T-helper 1 cell treated with Interleukin-12 subunit alpha and Interleukin-12 subunit beta and Interleukin-4 antibody, amounts not matched to agents 30 μg/mL and 1 μg/mL, for 36 hours (primary cell): ENCODE results near the gene TRIP12.
"Not testable (repeated sequence)": the region's sequence is repeated elsewhere in the genome, so short reads cannot be mapped to it uniquely, and the experiment has no call there.

Source experiments
- H3K27ac Mint-ChIP-seq: one replicate; pipeline ENCODE4 v1.8.0; 2021; ENCODE audit warnings: mild to moderate bottlenecking, mixed read lengths
- H3K27me3 Mint-ChIP-seq: one replicate; pipeline ENCODE4 v1.8.0; 2021; ENCODE audit warnings: low read depth, mixed read lengths
- H3K36me3 Mint-ChIP-seq: one replicate; pipeline ENCODE4 v1.8.0; 2021; ENCODE audit warnings: low read depth, mixed read lengths
- H3K4me1 Mint-ChIP-seq: one replicate; pipeline ENCODE4 v1.8.0; 2021; ENCODE audit warnings: low read depth, mixed read lengths
- H3K4me3 Mint-ChIP-seq: one replicate; pipeline ENCODE4 v1.8.0; 2021; ENCODE audit warnings: mild to moderate bottlenecking, moderate library complexity, mixed read lengths
- H3K9me3 Mint-ChIP-seq: one replicate; pipeline ENCODE4 v1.8.0; 2021; ENCODE audit warnings: mixed read lengths

Gene TRIP12

DNA sequence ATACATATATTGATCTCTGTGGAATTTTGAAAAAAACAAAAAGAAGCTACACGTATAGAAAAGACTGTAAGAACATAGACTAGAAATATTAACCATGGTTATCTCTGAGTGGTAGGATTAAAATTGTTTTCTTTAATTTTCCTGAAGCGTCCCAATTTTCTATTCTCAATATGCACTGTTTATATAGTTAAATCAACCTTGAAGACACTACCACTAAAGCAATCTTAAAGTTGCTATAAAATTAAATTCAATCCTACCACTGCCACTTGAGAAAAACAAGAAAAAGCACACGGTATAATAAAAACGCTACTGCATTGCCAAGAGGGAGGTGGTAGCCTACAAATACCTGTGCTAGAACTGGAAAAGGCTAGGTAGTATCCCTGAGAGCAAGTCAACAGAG is 47.2 kb downstream of the TRIP12 start:
- Mint-ChIP-seq H3K9me3 (no peaks in the 10 kb centered on the region), H3K4me1 (peaks cover 25% of the 10 kb centered on the region), H3K4me3 (no peak overlapping the region), H3K27me3 (no peaks in the 10 kb centered on the region), H3K27ac (no peak overlapping the region), H3K36me3 (peaks cover 39% of the 10 kb centered on the region)

DNA sequence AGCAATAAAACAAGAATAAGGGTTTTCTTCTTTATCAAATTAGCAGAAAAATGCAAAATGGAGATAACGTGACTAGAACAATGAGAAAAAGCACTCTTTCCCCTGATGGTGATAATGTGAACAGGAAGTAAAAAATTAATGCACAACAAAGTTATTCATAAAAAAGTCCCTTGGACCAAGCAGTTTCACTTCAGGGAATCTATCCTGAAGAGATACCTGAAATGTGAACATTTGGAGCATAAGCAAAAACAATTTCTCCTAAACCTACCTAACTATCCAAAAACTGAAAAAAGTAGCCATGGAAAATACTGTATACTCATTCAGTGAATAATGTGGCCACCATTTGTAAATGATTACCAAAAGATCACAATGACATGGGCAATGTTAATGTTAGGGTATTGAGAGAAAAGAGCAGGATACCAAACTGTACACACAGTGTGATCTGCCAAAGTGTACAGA is 48.7 kb downstream of the TRIP12 start:
- H3K4me1 Mint-ChIP-seq = peaks cover 33% of the 10 kb centered on the region
- H3K9me3 Mint-ChIP-seq = no peaks in the 10 kb centered on the region
- peaks cover 38% of the 10 kb centered on the region for H3K36me3 Mint-ChIP-seq
- H3K27ac Mint-ChIP-seq = no peak overlapping the region
- H3K4me3 Mint-ChIP-seq = no peak overlapping the region
- H3K27me3 Mint-ChIP-seq = no peaks in the 10 kb centered on the region

DNA sequence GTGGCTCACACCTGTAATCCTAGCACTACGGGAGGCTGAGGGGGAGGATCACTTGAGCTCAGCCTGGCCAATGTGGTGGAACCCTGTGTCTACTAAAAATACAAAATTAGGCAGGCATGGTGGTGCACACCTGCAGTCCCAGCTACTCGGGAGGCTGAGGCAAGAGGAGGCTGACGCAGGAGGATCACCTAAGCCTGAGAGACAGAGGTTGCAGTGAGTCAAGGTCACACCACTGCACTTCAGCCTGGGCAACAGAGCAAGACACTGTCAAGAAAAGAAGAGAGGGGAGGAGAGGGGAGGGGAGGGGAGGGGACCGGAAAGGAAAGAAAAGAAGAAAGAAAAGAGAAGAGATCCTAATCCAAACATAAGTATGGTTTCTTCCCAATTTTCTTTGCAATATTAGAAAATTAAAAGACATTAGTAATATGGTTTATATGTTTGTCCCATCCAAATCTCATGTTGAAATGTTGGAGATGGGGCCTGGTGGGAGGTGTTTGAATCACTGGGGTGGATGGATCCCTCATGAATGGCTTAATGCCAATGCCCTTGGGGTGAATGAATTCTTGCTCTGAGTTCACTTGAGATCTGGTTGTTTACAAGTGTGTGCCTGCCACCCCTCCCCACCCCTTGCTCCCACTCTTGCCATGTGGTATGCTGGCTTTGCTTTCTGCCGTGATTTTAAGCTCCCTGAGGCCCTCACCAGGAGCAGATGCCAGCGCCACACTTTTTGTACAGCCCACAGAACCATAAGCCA is 50.7 kb downstream of the TRIP12 start:
- H3K27ac Mint-ChIP-seq = no peak overlapping the region

DNA sequence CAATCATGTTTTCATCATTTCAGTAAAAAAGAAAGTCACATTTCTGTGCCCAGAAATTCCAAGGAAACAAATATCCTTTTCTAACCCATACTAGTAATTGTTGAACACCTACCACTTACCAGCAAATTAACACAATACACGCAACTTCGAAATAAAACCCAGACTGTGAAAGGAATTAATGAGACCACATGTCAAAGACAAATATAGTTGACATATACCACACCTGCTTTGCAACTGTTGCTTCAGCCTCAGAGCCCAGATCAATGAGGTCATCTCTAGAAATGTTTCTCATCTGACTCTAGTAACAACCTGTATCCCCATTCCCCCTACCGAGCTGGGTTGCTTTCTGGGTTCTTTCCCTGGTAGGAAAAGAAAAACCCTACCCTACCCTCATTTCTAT is 52.6 kb downstream of the TRIP12 start:
- no peaks in the 10 kb centered on the region for H3K9me3 Mint-ChIP-seq
- peaks cover 32% of the 10 kb centered on the region for H3K4me1 Mint-ChIP-seq
- no peak overlapping the region for H3K27ac Mint-ChIP-seq
- peaks cover 24% of the 10 kb centered on the region for H3K36me3 Mint-ChIP-seq
- no peaks in the 10 kb centered on the region for H3K27me3 Mint-ChIP-seq
- H3K4me3 Mint-ChIP-seq = no peak overlapping the region

More for the DNA sequence above, 50.7 kb downstream of the TRIP12 start:
- Mint-ChIP-seq H3K27me3 (no peaks in the 10 kb centered on the region), H3K4me3 (no peak overlapping the region), H3K36me3 (peaks cover 31% of the 10 kb centered on the region), H3K4me1 (peaks cover 33% of the 10 kb centered on the region), H3K9me3 (no peaks in the 10 kb centered on the region)

DNA sequence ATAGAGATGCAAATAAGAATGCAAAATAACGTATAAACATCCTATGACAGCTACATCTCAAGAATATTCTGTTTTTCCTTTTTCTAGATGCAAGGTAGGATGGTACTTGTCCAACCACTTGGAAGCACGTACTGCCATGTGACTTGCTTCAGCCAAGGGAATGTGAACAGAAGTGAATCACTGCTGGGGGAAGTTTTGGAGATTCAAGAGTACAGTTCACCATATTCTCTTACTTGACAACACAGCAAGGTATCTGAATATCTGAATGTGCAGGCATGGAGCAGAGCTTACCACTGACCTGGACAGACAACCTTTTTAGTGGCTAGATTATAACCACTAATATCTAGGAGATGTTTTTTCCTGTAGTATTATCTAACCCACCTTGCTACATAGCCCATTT is 53.0 kb downstream of the TRIP12 start:
- Mint-ChIP-seq H3K4me1 (peaks cover 29% of the 10 kb centered on the region), H3K27me3 (no peaks in the 10 kb centered on the region), H3K9me3 (no peaks in the 10 kb centered on the region), H3K27ac (no peak overlapping the region), H3K4me3 (no peak overlapping the region), H3K36me3 (peaks cover 25% of the 10 kb centered on the region)

DNA sequence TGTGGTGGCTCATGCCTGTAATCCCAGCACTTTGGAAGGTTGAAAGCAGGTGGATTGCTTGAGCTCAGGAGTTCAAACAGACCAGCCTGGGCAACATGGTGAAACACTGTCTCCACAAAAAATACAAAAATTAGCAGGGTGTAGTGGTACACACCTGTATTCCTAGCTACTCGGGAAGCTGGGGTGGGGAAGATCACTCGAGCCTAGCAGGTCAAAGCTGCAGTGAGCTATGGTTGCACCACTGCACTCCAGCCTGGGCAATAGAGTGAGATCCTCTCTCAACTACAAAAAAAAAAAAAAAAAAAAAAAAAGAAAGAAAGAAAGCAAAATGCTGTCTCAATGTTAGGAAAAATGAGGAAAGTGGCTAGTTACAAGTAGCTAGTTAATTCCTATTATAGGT is 56.8 kb downstream of the TRIP12 start:
- no peak overlapping the region for H3K27ac Mint-ChIP-seq
- H3K9me3 Mint-ChIP-seq = no peaks in the 10 kb centered on the region
- H3K36me3 Mint-ChIP-seq = peaks cover 12% of the 10 kb centered on the region
- peaks cover 26% of the 10 kb centered on the region for H3K4me1 Mint-ChIP-seq
- H3K4me3 Mint-ChIP-seq = no peak overlapping the region
- no peaks in the 10 kb centered on the region for H3K27me3 Mint-ChIP-seq

DNA sequence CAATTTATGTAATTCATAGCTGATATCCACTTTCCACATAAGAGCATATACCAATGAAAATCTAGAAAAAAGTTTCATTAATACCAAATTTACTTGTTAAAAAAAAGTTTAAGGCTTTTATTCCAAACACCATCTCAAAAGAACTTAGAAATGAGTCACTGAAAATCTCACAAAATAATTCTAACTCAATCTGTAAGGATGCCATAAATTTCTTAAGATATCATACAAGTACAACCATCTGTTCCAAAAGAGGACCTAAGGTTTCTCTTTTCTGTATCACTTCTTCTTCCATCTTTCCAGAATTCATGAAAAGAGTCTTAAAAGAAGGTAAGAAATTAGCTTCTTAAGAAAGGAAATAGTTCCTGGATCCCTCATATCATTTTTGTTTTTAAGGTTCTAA is 60.4 kb downstream of the TRIP12 start:
- Mint-ChIP-seq H3K4me1 (peaks cover 19% of the 10 kb centered on the region), H3K4me3 (no peak overlapping the region), H3K27me3 (no peaks in the 10 kb centered on the region), H3K27ac (no peak overlapping the region), H3K36me3 (peaks cover 21% of the 10 kb centered on the region), H3K9me3 (no peaks in the 10 kb centered on the region)

DNA sequence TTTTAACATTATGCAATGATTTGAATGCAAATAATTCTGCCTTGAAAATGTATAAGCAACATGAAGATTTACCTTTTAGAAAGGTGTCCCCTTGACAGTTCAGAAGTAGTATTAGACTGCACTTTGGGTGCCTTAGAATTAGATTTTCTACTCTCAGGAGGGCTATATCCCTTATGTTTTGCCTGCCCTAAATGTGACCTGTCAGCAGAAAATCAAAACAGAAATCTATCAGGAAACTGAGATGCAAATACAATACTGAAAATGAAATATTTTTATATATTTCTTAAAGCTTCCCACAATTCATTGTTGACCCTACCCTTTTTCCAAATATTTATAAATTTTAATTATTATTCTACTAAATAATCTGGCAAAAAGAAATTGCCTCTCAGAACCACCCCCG is 61.5 kb downstream of the TRIP12 start:
- Mint-ChIP-seq H3K4me1 (peaks cover 21% of the 10 kb centered on the region), H3K27ac (no peak overlapping the region), H3K27me3 (no peaks in the 10 kb centered on the region), H3K9me3 (no peaks in the 10 kb centered on the region), H3K36me3 (peaks cover 28% of the 10 kb centered on the region), H3K4me3 (no peak overlapping the region)

DNA sequence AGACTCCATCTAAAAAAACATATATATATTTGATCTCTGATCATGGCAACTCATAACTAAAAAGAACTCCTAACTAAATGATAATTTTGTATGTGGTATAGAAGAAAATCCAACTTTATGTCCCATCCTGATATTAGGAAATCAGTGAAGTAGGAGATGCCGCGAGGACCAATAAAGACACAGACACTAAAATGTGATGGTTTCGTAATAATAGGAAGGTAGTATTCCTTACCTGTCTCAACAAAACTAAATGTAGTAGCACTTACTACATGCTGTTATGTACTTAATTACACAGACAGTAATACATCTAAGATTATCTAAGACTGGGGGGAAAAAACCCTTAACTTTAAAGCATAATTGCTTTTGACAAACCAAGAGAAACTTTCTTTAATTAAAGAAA is 63.5 kb downstream of the TRIP12 start:
- Mint-ChIP-seq H3K36me3 (peaks cover 32% of the 10 kb centered on the region), H3K27me3 (no peaks in the 10 kb centered on the region), H3K27ac (no peak overlapping the region)

DNA sequence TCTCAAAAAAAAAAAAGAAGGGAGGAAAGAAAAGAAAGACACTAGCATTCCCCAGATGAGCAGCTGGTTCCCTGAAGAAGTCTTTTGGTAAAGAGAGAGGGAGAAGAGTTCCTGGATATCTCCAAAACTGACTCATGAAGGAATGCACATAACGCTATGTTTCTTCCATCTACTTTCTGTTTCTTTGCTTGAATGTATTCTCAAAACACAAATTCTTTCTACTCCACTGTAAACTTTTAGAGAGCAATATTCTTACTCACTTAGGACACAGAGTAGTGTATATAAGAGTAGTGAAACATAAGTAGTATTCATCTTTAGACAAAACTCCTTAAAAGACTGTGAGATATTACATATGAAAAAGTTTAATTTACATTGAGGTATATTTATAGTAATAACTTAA is 64.2 kb downstream of the TRIP12 start:
- H3K27ac Mint-ChIP-seq = no peak overlapping the region
- H3K27me3 Mint-ChIP-seq = no peaks in the 10 kb centered on the region
- no peak overlapping the region for H3K4me3 Mint-ChIP-seq
- H3K9me3 Mint-ChIP-seq = no peaks in the 10 kb centered on the region
- peaks cover 32% of the 10 kb centered on the region for H3K4me1 Mint-ChIP-seq
- H3K36me3 Mint-ChIP-seq = peaks cover 32% of the 10 kb centered on the region

More for the DNA sequence above, 63.5 kb downstream of the TRIP12 start:
- Mint-ChIP-seq H3K4me3 (no peak overlapping the region), H3K4me1 (peaks cover 26% of the 10 kb centered on the region), H3K9me3 (no peaks in the 10 kb centered on the region)

DNA sequence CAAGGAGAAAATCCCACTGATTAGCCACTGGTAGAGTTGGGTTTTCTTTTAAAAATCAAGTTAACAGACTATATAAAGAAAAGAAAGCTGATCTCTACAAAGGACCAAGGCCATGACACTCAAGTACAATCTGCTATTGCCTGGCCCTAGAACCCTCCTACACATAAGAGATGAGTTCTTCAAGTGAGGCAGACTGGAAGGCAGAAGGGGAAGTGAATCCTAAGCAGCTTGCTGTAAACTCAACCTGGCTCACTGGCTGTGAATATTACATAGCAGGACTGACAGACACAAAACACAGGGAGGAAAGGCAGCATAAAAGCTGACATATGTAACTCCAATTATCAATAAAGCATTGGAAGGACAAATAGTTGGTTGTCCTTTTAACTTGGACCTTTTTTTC is 65.4 kb downstream of the TRIP12 start:
- Mint-ChIP-seq H3K27ac (no peak overlapping the region), H3K4me3 (no peak overlapping the region), H3K9me3 (no peaks in the 10 kb centered on the region), H3K4me1 (peaks cover 37% of the 10 kb centered on the region), H3K27me3 (no peaks in the 10 kb centered on the region), H3K36me3 (peaks cover 38% of the 10 kb centered on the region)

DNA sequence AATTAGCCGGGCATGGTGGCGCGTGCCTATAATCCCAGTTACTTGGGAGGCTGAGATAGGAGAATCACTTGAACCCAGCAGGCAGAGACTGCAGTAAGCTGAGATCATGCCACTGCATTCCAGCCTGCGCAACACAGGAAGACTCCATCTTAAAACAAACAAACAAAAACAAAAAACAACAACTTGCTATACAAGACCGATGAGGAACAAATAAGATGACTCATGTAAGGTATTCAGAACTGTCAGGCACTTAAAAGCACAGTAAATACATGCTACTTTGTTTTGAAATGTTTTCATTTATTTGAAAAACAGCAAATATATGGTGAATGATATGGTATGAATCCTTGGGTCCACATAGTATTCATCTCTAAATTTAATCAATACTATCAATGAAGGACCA is 66.7 kb downstream of the TRIP12 start:
- Mint-ChIP-seq H3K4me3 (no peak overlapping the region), H3K27me3 (no peaks in the 10 kb centered on the region), H3K27ac (no peak overlapping the region), H3K36me3 (peaks cover 39% of the 10 kb centered on the region), H3K9me3 (no peaks in the 10 kb centered on the region), H3K4me1 (peaks cover 32% of the 10 kb centered on the region)

DNA sequence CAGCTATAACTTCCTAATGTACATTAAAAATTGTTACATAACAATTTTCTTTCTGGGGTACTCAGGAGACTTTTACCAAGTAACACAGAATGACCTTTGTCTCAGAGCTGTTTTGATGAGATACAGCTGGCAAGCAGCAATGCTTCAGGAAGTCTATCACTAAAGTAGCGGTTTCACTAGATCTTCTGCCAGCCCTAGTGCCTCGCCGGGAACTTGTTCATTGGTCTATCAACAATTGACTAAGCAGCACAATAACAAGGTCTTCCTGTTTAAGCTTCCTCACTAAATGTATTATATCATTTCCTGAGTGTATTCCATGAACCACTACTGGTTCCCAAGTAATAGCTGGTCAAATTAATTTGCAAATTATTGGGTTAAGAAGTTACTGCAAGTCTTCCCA is 69.2 kb downstream of the TRIP12 start:
- H3K27me3 Mint-ChIP-seq = no peaks in the 10 kb centered on the region
- H3K9me3 Mint-ChIP-seq = no peaks in the 10 kb centered on the region
- peak overlapping the region; percentile 27 for H3K27ac Mint-ChIP-seq
- peaks cover 35% of the 10 kb centered on the region for H3K36me3 Mint-ChIP-seq
- peaks cover 47% of the 10 kb centered on the region for H3K4me1 Mint-ChIP-seq
- no peak overlapping the region for H3K4me3 Mint-ChIP-seq

DNA sequence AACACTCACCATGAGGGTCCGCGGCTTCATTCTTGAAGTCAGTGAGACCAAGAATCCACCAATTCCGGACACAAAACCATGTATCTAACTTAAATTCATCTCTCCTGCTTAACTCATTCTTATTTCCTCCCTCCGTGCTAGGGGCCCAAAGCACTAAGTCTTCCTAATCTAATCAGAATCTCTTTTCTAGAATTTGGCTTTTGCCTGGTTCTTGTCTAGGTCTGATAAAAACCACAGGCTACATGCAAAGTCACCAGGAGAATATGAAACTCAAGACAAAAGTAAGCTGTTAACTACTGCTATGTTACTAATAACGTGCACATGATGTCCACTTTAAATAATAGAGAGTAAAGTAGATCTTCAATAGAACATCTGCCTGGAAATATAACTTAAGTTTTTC is 69.9 kb downstream of the TRIP12 start:
- peaks cover 36% of the 10 kb centered on the region for H3K36me3 Mint-ChIP-seq
- H3K27ac Mint-ChIP-seq = peak overlapping the region; percentile 31
- no peaks in the 10 kb centered on the region for H3K9me3 Mint-ChIP-seq
- H3K27me3 Mint-ChIP-seq = no peaks in the 10 kb centered on the region
- H3K4me3 Mint-ChIP-seq = peak overlapping the region; percentile 12
- peaks cover 49% of the 10 kb centered on the region for H3K4me1 Mint-ChIP-seq

DNA sequence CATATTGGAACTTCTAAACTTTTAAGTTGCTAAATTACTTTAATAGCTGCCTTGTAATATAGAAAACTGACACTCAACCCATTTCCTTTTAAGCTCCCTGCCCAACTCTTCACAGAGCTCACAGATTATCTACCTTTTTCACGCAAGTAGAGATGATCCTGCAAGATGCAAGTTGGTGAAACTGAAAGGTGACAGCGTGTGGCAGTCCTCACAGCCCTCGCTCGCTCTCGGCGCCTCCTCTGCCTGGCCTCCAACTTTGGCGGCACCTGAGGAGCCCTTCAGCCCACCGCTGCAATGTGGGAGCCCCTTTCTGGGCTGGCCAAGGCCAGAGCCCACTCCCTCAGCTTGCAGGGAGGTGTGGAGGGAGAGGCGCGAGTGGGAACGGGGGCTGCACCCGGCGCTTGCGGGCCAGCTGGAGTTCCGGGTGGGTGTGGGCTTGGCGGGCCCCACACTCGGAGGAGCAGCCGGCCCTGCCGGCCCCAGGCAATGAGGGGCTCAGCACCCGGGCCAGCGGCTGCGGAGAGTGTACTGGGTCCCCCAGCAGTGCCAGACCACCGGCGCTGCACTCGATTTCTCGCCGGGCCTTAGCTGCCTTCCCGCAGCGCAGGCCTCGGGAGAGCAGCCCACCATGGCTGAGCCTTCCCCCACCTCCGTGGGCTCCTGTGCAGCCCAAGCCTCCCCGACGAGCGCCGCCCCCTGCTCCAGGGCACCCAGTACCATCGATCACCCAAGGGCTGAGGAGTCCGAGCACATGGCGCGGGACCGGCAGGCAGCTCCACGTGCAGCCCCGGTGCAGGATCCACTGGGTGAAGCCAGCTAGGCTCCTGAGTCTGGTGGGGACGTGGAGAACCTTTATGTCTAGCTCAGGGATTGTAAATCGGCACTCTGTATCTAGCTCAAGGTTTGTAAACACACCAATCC is 71.2 kb downstream of the TRIP12 start:
- H3K27me3 Mint-ChIP-seq, H3K9me3 Mint-ChIP-seq, H3K27ac Mint-ChIP-seq, H3K4me3 Mint-ChIP-seq: not testable (repeated sequence)
- peaks cover 47% of the 10 kb centered on the region for H3K4me1 Mint-ChIP-seq
- peaks cover 30% of the 10 kb centered on the region for H3K36me3 Mint-ChIP-seq
